Activated CD4-positive, alpha-beta T cell treated with anti-CD3 and anti-CD28 coated beads, Interleukin-2, amount 50 U/mL, for 1 hour (primary cell): ENCODE measurements around the gene SLAMF6.
A peak's percentile ranks its signal among the peaks of the same experiment; 100 is the strongest.
"Not testable (repeated sequence)": the region's sequence is repeated elsewhere in the genome, so short reads cannot be mapped to it uniquely, and the experiment has no call there.

Source experiments
- DNase-seq: peaks from one replicate; pipeline ENCODE4 v3.0.0-alpha.2; 2020

Gene SLAMF6

DNA sequence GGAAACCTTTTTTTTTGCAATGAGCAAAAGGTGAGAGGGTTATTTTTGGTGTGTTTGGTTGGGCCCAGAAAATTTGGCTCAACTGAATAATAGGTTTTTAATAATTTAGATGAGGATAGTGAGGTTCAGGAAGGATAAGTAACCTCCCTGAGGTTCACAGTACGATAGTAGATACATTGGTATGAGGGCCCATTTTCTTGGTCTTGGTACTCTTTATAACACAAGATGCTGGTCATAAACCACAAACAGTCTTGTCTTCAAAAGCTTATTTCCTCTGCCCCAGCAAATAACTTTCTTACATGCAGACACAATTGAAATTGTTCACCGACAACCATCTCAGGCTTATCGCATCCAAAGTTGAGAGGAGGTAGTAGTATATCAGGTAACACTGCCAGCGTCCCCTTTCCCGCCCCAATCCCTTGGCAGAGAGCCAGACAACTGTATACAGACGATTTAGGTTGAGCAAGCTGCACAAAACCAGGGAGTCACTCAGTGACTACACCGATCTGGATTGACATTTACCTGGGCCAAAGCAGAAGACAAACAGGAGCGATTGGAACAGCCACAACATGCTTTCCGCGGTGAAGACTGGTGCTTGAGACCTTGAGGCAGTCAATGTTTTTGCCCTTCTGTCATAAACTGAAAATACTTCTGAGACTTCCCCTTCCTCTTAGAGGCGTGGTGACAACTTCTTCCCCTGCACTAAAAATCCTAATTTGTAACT lies at the start of gene SLAMF6:
TSS of gene SLAMF6 (minus strand) at position 634 of the 724 bp plus-strand sequence. CDS start at position 571, 63 bp downstream.
- DNase-seq: peak; percentile 36

DNA sequence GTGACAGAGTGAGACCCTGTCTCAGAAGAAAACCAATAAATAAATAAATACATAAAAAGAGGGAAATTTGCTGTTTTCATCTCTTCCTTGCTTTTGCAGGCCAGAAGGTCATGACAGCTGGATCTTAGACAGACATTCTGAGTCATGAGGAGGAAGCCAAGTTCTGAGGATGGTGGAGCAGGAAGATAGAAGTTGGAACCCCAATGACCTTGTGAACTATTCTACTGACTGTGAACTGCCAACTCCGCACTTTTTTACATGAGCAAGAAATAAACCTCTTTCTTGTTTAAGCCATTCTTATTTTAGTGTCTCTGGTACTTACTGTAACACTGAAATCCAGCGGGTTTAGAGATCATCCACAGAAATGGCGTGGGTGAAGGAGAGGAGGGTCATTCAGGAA lies 47.8 kb upstream of the SLAMF6 start:
- no peak for DNase-seq

DNA sequence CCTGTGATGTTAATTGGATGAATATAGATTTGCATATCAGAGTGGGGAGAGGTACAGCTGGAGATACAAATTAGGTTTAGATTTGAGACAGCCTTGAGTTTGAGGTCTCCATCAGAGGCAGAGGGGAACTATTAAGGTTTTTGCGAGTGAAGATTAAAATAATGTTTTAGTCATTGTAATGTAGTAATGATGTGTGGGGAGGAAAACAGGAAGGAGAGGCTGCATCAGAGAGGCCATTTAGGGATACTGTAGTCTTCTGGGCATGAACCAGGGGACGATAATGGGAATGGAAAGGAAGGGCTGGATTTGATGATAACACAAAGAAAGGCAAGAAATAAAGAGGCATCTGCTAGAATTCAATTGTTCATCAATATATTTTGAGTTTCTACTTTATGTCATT lies 46.8 kb upstream of the SLAMF6 start:
- DNase-seq: no peak

DNA sequence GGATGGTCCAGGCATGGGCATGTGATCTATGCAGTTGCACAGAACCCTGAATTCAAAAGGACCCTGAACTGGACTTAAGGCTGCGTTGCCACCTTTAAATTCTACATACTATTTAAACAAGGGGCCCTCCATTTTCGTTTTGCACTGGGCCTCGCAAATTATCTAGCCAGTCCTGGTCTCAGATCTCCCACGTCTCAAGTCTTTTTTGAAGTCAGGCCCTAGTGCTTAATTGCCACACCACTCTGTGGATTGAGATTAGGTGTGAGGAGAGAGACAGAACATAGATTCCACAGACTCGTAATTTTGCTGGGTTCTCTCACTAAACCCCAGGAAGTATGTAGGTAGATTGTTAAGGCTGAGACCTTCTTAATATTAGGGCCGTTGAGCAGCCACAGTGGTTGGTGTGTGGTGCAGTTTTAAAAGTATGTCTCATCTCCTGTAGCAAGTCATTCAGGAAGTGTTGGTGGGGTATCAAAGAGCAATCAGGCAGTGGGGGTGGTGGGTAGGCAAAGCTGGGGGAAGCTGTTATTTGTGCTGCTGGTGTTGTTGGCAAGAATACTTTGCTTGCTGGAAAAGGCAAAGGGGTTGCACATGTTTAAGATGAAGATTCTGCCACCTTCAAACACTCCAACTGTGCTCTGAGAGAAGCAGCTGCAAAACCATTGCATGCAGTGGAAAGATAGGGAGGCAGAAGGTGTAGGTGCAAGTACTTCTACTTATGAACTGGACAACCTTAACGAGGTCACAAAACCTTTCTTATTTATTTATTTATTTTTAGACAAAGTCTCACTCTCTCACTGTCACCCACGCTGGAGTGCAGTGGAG lies 45.0 kb upstream of the SLAMF6 start:
- peak; percentile 60 for DNase-seq

DNA sequence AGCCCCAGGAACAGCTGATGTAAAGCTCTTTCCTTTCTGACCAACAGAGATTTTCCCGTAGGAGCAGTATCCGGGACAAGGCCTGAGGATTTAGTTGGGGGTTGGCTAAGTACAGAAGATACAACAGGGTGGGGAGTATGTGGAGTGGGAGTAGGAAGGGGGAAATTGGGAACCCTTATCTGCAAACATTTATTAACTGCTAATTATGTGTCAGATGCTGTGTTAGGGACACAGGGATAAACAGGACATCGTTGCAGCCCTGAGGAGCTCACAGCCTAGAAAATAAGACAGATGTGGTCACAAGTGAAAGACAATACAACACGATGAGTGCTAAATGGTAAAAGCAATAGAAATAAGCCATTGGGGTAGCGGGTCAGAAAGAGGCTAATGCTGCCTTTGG lies 44.3 kb upstream of the SLAMF6 start:
- DNase-seq: no peak

DNA sequence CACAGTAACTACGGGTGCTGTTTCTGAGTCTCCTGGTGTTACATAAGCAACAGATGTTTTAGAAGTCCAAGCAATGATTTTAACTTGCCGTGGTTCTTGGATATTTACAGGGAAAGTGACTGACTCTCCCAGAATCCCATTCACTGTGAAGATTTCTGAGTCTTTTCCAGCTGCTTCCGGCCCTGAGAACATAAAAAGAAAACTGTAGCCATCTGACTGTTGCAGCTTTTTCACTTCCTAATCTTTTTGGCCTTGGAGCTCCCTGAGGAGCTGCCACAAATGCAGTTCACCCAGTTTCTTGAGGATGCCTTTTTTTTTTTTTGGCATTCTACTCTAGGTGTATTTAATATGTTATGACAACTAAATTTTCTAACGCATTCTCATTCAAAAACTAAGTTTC lies 42.5 kb upstream of the SLAMF6 start:
- DNase-seq: no peak

DNA sequence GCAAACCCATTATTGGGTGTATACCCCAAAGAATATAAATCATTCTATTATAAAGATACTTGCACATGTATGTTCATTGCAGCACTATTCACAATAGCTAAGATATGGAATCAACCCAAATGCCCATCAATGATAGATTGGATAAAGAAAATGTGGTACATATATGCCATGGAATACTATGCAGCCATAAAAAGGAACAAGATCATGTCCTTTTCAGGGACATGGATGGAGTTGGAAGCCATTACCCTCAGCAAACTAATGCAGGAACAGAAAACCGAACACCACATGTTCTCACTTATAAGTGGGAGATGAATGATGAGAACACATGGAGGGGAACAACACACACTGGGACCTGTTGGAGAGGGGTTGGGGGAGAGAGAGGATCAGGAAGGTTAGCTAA lies 40.2 kb upstream of the SLAMF6 start:
- DNase-seq: not testable (repeated sequence)

DNA sequence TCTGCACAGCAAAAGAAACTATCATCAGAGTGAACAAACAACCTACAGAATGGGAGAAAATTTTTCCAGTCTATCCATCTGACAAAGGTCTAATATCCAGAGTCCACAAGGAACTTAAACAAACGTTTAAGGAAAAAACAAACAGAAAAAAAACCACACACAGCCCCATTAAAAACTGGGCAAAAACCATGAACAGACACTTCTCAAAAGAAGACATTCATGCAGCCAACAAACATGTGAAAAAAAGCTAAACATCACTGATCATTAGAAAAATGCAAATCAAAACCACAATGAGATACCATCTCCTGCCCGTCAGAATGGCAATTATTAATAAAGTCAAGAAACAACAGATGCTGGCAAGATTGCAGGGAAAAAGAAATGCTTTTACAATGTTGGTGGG lies 39.7 kb upstream of the SLAMF6 start:
- not testable (repeated sequence) for DNase-seq

DNA sequence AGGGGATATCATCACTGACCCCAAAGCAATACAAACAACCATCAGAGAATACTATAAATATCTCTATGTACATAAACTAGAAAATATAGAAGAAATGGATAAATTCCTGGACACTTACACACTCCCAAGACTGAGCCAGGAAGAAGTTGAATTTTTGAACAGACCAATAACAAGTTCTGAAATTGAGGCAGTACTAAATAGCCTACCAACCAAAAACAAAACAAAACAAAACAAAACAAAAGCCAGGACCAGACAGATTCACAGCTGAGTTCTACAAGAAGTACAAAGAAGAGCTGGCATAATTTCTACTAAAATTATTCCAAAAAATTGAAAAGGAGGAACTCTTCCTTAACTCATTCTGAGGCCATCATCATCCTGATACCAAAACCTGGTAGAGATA lies 37.8 kb upstream of the SLAMF6 start:
- DNase-seq: no peak

DNA sequence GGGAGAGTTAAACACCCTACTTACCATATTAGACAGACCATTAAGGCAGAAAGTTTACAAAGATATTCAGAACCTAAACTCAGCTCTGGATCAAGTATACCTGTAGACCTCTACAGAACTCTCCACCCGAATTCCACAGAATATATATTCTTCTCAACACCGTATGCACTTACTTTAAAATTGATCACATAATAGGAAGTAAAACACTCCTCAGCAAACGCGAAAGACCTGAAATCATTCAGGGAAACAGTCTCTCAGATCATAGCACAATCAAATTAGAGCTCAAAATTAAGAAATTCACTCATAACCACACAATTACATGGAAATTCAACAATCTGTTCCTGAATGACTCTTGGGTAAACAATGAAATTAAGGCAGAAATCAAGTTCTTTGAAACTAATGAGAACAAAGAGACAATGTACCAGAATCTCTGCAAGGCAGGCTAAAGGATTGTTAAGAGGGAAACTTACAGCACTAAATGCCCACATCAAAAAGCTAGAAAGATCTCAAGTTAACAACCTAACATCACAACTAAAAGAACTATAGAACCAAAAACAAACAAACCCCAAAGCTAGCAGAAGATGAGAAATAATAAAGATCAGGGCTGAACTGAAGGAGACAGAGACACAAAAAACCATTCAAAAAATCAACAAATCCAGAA lies 37.1 kb upstream of the SLAMF6 start:
- DNase-seq: no peak

DNA sequence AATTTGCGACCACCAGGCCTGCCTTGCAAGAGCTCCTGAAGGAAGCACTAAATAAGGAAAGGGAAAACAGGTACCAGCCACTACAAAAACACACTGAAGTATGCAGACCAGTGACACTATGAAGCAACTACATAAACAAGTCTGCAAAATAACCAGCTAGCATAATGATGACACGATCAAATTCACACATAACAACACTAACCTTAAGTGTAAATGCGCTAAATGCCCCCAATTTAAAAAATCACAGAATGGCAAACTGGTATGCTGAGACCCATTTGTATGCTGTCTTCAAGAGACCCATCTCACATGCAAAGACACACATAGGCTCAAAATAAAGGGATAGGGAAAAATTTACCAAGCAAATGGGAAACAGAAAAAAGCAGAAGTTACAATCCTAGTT lies 36.4 kb upstream of the SLAMF6 start:
- not testable (repeated sequence) for DNase-seq

DNA sequence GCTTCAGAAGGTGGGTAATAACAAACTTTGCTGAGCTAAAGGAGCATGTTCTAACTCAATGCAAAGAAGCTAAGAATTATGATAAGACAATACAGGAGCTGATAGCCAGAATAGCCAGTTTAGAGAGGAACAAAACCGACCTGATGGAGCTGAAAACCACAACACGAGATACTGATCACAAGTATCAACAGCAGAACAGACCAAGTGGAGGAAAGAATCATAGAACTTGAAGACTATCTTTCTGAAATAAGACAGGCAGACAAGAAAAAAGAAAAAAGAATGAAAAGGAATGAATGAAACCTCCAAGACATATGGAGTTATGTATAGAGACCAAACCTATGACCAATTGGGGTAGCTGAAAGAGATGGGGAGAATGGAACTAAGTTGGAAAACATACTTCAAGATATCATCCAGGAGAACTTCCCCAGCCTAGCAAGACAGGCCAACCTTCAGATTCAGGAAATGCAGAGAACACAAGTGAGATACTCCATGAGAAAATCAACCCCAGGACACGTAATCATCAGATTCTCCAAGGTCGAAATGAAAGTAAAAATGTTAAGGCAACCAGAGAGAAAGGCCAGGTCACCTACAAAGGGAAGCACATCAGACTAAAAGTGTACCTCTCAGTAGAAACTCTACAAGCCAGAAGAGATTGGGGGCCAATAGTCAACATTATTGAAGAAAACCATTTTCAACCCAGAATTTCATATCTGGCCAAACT lies 35.8 kb upstream of the SLAMF6 start:
- DNase-seq: no peak

DNA sequence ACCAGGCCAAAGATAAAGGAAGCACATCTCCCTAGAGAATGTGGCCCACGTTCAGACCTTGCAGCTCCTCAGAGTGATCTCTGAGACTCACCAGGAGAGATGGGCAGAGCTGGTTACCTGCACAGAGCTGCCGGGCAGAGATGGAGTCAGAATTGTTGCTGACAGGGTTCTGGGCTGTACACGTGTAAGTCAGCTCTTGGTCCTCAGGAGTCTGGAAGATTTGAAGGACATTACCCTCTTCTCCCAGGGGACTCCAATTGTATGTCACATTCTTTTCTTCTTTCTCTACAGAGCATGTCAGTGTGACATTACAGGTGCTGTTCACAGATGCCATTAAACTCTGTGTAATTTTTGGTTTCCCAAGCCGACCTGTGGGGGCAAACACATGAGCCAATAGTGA lies 30.7 kb upstream of the SLAMF6 start:
- no peak for DNase-seq

DNA sequence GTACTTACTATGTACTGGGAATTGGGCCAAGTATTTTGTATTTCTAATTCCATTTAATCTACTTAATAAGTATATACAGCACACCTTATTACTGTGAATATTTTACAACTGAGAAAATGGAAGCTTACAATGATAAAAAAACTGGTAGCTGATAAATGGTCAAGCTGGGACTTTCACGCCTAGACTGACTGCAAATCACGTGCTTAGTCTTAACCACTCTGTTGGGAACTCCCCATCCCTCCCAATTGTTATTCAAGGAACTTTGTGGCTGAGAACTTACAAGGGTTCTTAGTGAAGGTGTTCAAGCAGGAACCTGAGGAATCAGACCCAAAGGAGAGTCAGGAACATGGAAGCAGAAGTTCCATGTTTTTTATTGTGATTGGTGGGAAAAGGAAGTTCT lies 29.4 kb upstream of the SLAMF6 start:
- DNase-seq: no peak

DNA sequence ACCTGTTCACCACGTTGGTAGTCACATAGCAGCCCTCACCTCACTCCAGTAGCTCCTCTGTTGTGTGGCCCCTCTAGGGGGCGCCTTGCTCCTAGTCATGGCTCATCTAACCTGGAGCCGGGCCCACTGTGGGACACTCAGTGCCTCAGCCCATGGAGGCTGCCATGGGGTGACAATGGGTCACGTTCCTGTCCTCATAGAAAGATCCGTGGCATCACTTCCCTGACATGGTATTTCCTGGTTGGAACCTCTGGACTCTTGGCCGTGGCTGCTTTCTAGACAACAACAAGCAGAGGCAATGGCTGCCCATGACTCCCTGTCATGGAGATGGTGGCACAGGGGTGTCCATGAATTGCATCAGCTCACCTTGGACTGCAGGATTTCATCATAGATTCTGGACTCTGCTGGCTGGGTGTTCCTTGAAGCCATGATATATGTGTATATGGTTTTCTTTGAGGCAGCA lies 27.5 kb upstream of the SLAMF6 start:
- peak; percentile 59 for DNase-seq

DNA sequence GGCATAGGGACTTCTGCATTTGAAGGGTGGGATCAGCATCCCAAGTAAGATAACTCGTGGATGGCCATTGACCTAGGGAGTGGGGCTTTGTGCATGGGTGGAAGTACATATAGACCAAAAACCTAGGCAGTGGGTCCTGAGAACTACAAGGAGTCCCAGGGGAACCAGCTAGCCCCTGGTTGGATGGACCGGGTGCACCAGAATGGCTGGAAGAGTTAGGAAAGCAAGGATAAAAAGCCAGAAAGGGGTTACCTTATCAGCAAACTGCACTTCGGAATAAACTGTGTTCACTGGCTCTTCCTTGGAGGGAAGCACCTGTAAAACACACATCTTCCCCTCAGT lies 26.6 kb upstream of the SLAMF6 start:
- DNase-seq: no peak

DNA sequence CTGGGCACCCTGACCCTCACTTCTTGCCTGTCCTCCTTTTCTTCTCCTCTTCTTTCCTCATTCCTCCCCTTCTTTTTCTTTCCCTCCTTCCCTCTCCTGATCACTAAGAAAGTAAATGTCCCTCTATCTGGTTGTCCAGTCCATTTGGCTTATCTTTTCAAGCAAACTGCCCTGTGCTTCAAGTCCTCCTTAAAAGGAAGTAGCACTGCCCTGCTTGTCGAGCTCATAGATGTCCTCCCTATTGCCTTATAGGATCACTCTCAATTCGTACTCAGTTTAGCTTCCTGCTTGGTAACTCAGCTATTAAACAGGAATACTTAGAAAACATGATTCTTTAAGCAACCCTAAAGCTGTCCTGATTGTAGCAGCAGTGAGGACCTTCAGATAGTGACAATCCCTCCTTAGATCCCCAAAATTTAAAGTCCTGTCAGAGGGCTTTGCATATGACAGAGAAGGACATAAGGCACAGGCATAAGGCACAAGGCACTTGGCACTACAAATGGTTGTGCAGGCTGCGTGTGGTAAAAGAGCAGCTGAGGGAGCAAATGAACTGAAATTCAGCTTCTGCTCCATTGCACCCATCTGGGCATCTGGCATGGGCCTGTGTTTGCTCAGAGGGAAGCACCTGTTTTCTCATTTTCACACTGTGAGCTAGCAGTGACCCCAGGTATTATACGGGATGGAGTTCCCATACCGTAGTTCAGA lies 26.1 kb upstream of the SLAMF6 start:
- no peak for DNase-seq

DNA sequence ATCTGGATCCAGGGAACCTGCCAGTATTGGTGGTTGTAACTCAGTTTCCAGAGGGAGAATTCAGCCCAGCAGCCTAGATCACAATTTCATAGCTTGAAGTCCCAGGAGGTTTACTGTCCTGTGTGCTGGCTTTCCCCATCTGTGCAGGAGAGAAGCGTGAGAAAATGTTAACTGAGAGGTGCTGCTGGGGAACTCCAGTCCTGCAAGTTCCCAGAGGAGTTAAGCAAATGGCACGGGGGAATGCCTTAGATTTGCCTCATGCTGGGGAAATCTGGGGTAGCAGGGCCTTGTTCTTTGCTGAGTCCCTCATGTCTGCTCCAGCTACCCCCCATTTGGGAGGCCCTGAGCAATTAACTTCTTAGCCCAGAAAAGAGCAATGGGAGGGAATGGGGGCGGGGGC lies 25.1 kb upstream of the SLAMF6 start:
- DNase-seq: no peak

DNA sequence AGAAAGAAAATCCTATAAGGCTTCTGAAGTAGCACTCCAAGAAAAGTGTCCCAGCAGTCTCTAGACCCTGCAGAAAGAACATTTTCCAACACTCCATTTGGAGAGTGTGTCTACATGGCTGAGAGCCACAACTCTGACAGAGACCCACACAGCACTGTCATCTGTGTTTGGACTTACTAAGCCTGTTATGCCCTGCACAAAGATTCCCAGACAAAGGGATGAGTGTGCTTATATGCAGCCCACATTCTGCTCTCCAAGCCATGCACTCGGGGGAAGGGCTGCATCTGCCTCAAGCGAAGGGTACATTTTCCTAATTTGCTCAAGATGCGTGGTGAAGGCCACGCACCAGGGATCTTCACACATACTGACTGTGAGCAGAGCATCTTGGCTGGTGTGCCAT lies 24.4 kb upstream of the SLAMF6 start:
- no peak for DNase-seq

DNA sequence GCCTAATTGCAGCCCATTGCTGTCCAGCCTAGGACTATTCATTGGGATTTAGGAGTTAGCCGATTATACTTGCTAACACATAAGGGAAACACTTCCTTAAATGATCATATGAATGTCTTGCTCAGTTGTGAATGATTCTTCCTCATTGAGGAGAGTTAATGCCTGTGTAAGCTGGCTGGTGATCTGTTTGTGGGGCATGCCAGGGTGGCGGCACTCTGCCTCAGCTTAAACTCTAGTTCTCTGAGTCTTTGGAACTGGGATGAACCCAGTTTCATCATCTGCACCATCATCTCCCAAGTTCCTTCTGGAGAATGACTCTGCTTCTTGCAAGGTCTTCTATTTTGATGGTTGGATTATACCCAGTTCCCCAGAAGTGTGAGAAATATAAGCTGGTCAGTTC lies 23.9 kb upstream of the SLAMF6 start:
- no peak for DNase-seq

DNA sequence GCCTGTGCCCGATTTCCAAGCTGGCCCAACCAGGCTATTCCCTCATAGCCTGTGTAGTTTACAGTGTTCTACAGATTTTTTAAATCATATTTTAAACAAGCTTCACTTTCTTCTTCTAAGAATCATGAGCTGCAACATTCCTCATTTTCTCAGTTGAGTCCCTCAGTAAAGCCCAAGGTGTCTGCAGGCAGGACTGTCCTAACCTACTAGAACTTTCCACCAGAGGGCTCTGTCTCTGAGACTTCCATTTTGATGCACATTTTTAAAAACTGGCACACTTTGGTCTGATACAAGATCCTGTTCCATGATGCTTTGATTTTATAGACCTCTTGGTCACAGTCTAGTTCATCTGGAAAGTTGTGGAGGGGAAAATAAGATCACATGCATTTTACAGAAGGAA lies 21.6 kb upstream of the SLAMF6 start:
- no peak for DNase-seq

DNA sequence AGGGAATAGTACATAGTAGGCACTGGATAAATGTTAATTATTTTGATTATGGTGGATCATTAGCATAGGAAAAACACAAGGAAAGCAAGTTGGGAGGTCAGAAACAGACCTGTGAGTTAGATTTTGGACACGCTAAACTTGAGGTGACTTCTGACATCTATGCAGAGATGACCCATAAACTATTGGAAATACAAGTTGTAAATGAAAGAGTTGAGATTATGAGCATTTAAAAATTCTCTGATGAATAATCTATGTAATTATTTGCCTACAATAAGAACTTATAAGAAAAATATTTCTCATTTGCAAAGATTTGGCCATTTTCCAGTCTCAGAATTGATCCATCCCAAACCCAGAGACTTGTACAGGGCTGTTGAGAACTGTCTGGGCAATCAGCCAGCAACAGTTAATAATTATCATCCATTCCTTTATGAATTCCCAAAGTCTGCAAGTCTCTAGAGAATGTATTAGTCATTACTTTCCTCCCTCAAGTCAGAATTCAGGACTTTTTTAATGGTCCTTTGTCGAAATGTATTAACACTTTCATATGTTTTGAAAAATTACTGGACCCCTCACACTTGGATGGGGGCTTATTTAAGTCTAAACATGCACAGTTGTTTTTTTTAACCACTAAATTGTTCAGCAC lies 19.4 kb upstream of the SLAMF6 start:
- no peak for DNase-seq
